K562 (cell line): ENCODE results near the gene ZNF490. TPM values are rescaled to one million over a fixed set of nuclear protein-coding genes. Genes with fewer than 3 reads are reported as not detected.

ENCODE experiments used
- ATAC-seq: fragments of 200-7000 bp; cut with Tn5 transposase; 3 replicates; pipeline ENCODE4 v1.9.1; 2020; ENCODE audit warnings: moderate library complexity
- BruUV-seq: library from RNA; stranded (reverse); fragments of 400-500 nt; replicated peaks from 2 replicates; lab custom pipeline; 2021; lab: Mats Ljungman, UMichigan
- CTCF ChIA-PET: fragments of 300-600 bp; formaldehyde crosslinking; extraction: SDS; loops from one replicate; lab custom pipeline; 2021; ENCODE audit warnings: low intra/inter-chr PET ratio; lab: Yijun Ruan, JAX
- POLR2A ChIA-PET: fragments of 300-600, 350-650 bp; sonication (Branson Sonifier 250); formaldehyde crosslinking; extraction: SDS; loops from one replicate; lab custom pipeline; 2021; ENCODE audit warnings: antibody characterized with exemption, inconsistent platforms; lab: Yijun Ruan, JAX
- DNase-seq, 4 experiments: peaks; one replicate each; pipeline versions ENCODE4 v3.0.0 to v3.0.0-alpha.2; 2011 to 2018; ENCODE audit warnings: low spot score in 3 of 4, mixed read lengths in 3 of 4; ENCODE audit errors: extremely low read depth in 1 of 4
- FAIRE-seq: peaks from 2 replicates; lab custom pipeline; 2011; peaks lifted over from hg19 to GRCh38; lab: Jason Lieb, UNC
- H2AFZ ChIP-seq: 2 replicates; pipeline ENCODE4 v1.6.0; 2011; ENCODE audit warnings: low read depth, low read length, control low read depth, inconsistent platforms
- H3K27ac ChIP-seq: fragments of 200-600 bp; 3 replicates; pipeline ENCODE4 v1.8.0; 2011; ENCODE audit warnings: low read depth, mild to moderate bottlenecking, control low read depth, inconsistent platforms, low read length, moderate library complexity, mixed read lengths; ENCODE audit errors: extremely low read depth
- H3K27me3 ChIP-seq, 2 experiments: fragments of 300-600 bp in 1 of 2; 2 replicates in 1 of 2; 3 replicates in 1 of 2; pipeline versions ENCODE4 v1.6.0 to v1.8.0; 2011; ENCODE audit warnings: inconsistent platforms in 2 of 2, low read length in 2 of 2, mild to moderate bottlenecking in 1 of 2, mixed read lengths in 1 of 2, moderate library complexity in 1 of 2; ENCODE audit not compliant: control insufficient read depth in 2 of 2, insufficient read depth in 2 of 2
- H3K36me3 ChIP-seq: fragments of 300-600 bp; 3 replicates; pipeline ENCODE4 v1.8.0; 2011; ENCODE audit warnings: mild to moderate bottlenecking, low read length, inconsistent platforms; ENCODE audit not compliant: control insufficient read depth, insufficient read depth
- H3K4me1 ChIP-seq, 2 experiments: fragments of 200-600 bp in 1 of 2; replicated peaks in 1 of 2; 2 replicates in 1 of 2; 3 replicates in 1 of 2; pipeline versions ENCODE4 v1.5.1 to v1.8.0; 2011; ENCODE audit warnings: inconsistent platforms in 2 of 2, low read length in 2 of 2, mild to moderate bottlenecking in 1 of 2, mixed read lengths in 1 of 2, moderate library complexity in 1 of 2; ENCODE audit not compliant: control insufficient read depth in 2 of 2, insufficient read depth in 2 of 2
- H3K4me2 ChIP-seq: 2 replicates; pipeline ENCODE4 v1.6.1; 2011; ENCODE audit warnings: low read length, control low read depth, inconsistent platforms, mixed read lengths; ENCODE audit not compliant: insufficient read depth
- H3K4me3 ChIP-seq: fragments of 200-600 bp; sonication (generic), shearing (Covaris generic); 2 replicates; pipeline ENCODE4 v1.5.1; 2016; ENCODE audit warnings: control low read depth, inconsistent platforms
- H3K79me2 ChIP-seq: fragments of 200-600 bp; 3 replicates; pipeline ENCODE4 v1.8.0; 2011; ENCODE audit warnings: low read length, inconsistent platforms; ENCODE audit not compliant: control insufficient read depth, insufficient read depth
- H3K9ac ChIP-seq, 2 experiments: 2 replicates each; pipeline versions ENCODE4 v1.6.0 to v1.6.1; 2011; ENCODE audit warnings: low read depth in 2 of 2, low read length in 2 of 2, control low read depth in 1 of 2, inconsistent platforms in 1 of 2, mild to moderate bottlenecking in 1 of 2, mixed read lengths in 1 of 2; ENCODE audit not compliant: insufficient read depth in 1 of 2
- H3K9me1 ChIP-seq: one replicate; pipeline ENCODE4 v1.6.0; 2011; ENCODE audit warnings: inconsistent platforms, mild to moderate bottlenecking, low read length, moderate library complexity; ENCODE audit not compliant: control insufficient read depth, insufficient read depth
- H3K9me3 ChIP-seq: replicated peaks from 2 replicates; pipeline ENCODE4 v1.5.1; 2011; ENCODE audit warnings: low read depth, low read length, inconsistent platforms; ENCODE audit not compliant: control insufficient read depth, insufficient read depth
- H4K20me1 ChIP-seq: replicated peaks from 2 replicates; pipeline ENCODE4 v1.6.1; 2011; ENCODE audit warnings: low read length, inconsistent platforms, mixed read lengths; ENCODE audit not compliant: control insufficient read depth, insufficient read depth
- DACH1 ChIP-seq: fragments of 450-650 bp; IDR thresholded peaks from 2 replicates; pipeline ENCODE4 v1.6.1; 2018; ENCODE audit not compliant: partially characterized antibody
- FOXJ2 ChIP-seq: fragments of 200-800 bp; sonication (Bioruptor generic); IDR thresholded peaks from 2 replicates; pipeline ENCODE4 v1.6.1; 2016; ENCODE audit warnings: missing genetic modification characterization, missing compliant biosample characterization
- LARP7 ChIP-seq: fragments of 450-650 bp; IDR thresholded peaks from 2 replicates; pipeline ENCODE4 v1.6.1; 2016
- MAFK ChIP-seq: IDR thresholded peaks from 2 replicates; pipeline ENCODE4 v1.6.1; 2011; ENCODE audit warnings: low read length, improper control_type of control experiment
- MYNN ChIP-seq, 2 experiments: sonication (generic); formaldehyde crosslinking in 1 of 2; IDR thresholded peaks; 2 replicates each; pipeline versions ENCODE4 v1.5.0 to v1.6.1; 2016 to 2020; ENCODE audit warnings: antibody characterized with exemption in 1 of 2, missing genetic modification reagents in 1 of 2
- NCOA2 ChIP-seq, 2 experiments: fragments of 450-650 bp; IDR thresholded peaks; 2 replicates each; pipeline ENCODE4 v1.6.1; 2018; ENCODE audit warnings: mild to moderate bottlenecking in 2 of 2, moderate library complexity in 1 of 2; ENCODE audit not compliant: partially characterized antibody in 2 of 2
- SNIP1 ChIP-seq: fragments of 450-650 bp; IDR thresholded peaks from 2 replicates; pipeline ENCODE4 v1.7.1; 2017; ENCODE audit warnings: low read depth, mild to moderate bottlenecking
- ZNF586 ChIP-seq: fragments of 450-650 bp; formaldehyde crosslinking; conservative IDR thresholded peaks from 2 replicates; pipeline ENCODE4 v1.4.0; 2020; ENCODE audit warnings: mild to moderate bottlenecking, moderate library complexity
- WGBS: fragments of 100-300 bp; shearing (Covaris generic); methylation state at CpG from one replicate; pipeline ENCODE4 v1.1.6; 2016; ENCODE audit warnings: low coverage, mixed read lengths; ENCODE audit not compliant: insufficient coverage; ENCODE audit errors: missing lambda C conversion rate; 5-methylcytosine and 5-hydroxymethylcytosine counted together
- in situ Hi-C: fragments of 300-500 bp; cut with MboI; formaldehyde crosslinking; loops from 4 replicates; pipeline ENCODE4 v1.15.0; 2018; ENCODE audit warnings: inconsistent platforms, mixed read lengths
- intact Hi-C: fragments of 100-400 bp; cut with micrococcal nuclease; formaldehyde crosslinking; loops from 2 replicates; pipeline ENCODE4 v1.14.2; 2022
- polyA plus RNA-seq, 8 experiments: library from polyadenylated mRNA; depleted of rRNA in 4 of 8; stranded (reverse) in 5 of 8; unstranded in 3 of 8; fragments of >200 nt; fragmentation: Nextera tagmentation in 2 of 8; fragmentation: Illumina TruSeq in 1 of 8; extraction: Ambion mirVana in 2 of 8; extraction: Trizol in 1 of 8; gene quantifications; 2 replicates each; pipeline versions ENCODE4 v1.2.1 to v1.2.3, GENCODE V29; 2011 to 2014; ENCODE audit warnings: inconsistent platforms in 1 of 8, missing spikeins in 1 of 8
- total RNA-seq, 7 experiments: library from RNA; depleted of rRNA in 6 of 7; stranded (reverse); fragments of >200 nt in 6 of 7; fragmentation: Illumina TruSeq in 2 of 7; extraction: Trizol in 2 of 7; gene quantifications; 2 replicates each; pipeline versions ENCODE4 v1.2.1 to v1.2.3, GENCODE V29; 2011 to 2021; ENCODE audit warnings: low replicate concordance in 1 of 7
- TF ChIP-seq, protein P1 (sequence below): fragments of 450-650 bp; formaldehyde crosslinking; IDR thresholded peaks from 2 replicates; pipeline ENCODE4 v1.4.0; 2020; ENCODE audit warnings: mild to moderate bottlenecking, moderate library complexity
- TF ChIP-seq, protein P2 (sequence below): fragments of 250-450 bp; sonication (Bioruptor Pico); IDR thresholded peaks from 2 replicates; pipeline ENCODE4 v1.8.0; 2022; ENCODE audit warnings: inconsistent platforms, mild to moderate bottlenecking, moderate library complexity, borderline replicate concordance
- TF ChIP-seq, protein P3 (sequence below): fragments of 250-450 bp; sonication (Bioruptor Pico); IDR thresholded peaks from 2 replicates; pipeline ENCODE4 v1.6.1; 2021; ENCODE audit warnings: mild to moderate bottlenecking
- TF ChIP-seq, protein P4 (sequence below), 2 experiments: fragments of 450-650 bp in 1 of 2; IDR thresholded peaks; 2 replicates each; pipeline ENCODE4 v1.6.1; 2011 to 2017; ENCODE audit warnings: low read depth in 2 of 2, antibody characterized with exemption in 1 of 2, borderline replicate concordance in 1 of 2, low read length in 1 of 2, mild to moderate bottlenecking in 1 of 2, mixed read lengths in 1 of 2; ENCODE audit not compliant: control insufficient read depth in 1 of 2
- TF ChIP-seq, protein P5 (sequence below): fragments of 250-450 bp; sonication (Bioruptor Pico); IDR thresholded peaks from 2 replicates; pipeline ENCODE4 v1.4.0; 2020; ENCODE audit warnings: borderline replicate concordance

ZNF490 gene
- total and polyA plus RNA-seq, 9 of the 15 experiments (the other 6 are each of a cell fraction or from before 2014, with no cell fraction given) = 0.90 to 8.3 (median 4.4) TPM

DNA sequence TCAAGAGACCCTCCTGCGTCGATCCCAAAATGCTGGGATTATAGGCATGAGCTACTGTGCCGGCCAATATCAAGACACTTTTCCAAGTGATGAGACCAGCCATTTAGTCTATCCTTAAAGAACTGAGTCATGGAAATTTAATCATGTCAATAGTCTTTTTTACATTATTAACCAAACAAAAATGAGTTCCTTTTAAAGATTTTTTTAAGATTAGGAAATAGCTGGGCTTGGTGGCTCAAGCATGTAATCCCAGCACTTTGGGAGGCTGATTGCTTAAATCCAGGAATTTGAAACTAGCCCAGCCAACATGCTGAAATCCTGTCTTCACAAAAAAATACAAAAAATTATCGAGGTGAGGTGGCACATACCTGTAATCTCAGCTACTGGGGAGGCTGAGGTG lies 42.7 kb downstream of the ZNF490 start:
- Histone ChIP-seq H3K36me3 (no peaks in the 10 kb centered on the region), H3K4me1 (no peaks in the 10 kb centered on the region; a peak in 1 of 5 replicates), H3K4me2 (no peak overlapping the region), H2AFZ (no peak overlapping the region), H3K27me3 (no peaks in the 10 kb centered on the region), H4K20me1 (no peaks in the 10 kb centered on the region), H3K4me3 (no peak overlapping the region), H3K79me2 (no peaks in the 10 kb centered on the region), H3K9me3 (0 out of 2 replicates have a peak, but pooled peaks cover 1% of the 10 kb centered on the region), H3K27ac (no peak overlapping the region), H3K9me1 (no peaks in the 10 kb centered on the region), H3K9ac (no peak overlapping the region)
- BruUV-seq = no TSS peak
- CTCF ChIA-PET = interaction anchor here (0.6 kb wide), 1 partner anchor 1505 kb away, joined by 3 read pairs; the partner anchor contains the start of gene MISP3
- 55% methylated on average over 4 of the region's 4 CpGs for WGBS
- FAIRE-seq (no peak), DNase-seq (no peak), ATAC-seq (no peak)
- intact Hi-C loops (loop anchor here (10.0 kb wide), 1 partner anchor 227 kb away; the partner anchor contains the start of gene JUNB), in situ Hi-C loops (no loop called here)
- POLR2A ChIA-PET = interaction anchor here (0.7 kb wide), 1 partner anchor 1248 kb away, joined by 4 read pairs; no protein-coding TSS in a partner anchor
- TF ChIP-seq, protein P1, sequence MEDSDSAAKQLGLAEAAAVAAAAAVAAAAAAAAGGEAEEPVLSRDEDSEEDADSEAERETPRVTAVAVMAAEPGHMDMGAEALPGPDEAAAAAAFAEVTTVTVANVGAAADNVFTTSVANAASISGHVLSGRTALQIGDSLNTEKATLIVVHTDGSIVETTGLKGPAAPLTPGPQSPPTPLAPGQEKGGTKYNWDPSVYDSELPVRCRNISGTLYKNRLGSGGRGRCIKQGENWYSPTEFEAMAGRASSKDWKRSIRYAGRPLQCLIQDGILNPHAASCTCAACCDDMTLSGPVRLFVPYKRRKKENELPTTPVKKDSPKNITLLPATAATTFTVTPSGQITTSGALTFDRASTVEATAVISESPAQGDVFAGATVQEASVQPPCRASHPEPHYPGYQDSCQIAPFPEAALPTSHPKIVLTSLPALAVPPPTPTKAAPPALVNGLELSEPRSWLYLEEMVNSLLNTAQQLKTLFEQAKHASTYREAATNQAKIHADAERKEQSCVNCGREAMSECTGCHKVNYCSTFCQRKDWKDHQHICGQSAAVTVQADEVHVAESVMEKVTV = no peak
- TF ChIP-seq MAFK (no peak), SNIP1 (no peak), MYNN (IDR thresholded peaks at IDR 0.05) (no peak), MYNN (CRISPR knock-in tag; IDR thresholded peaks at IDR 0.05) (no peak), NCOA2 (IDR thresholded peaks at IDR 0.05; ENCODE audit: partially characterized antibody in 2 of 2) (no peak), DACH1 (no peak), LARP7 (no peak), ZNF586 (CRISPR knock-in tag) (no peak), FOXJ2 (no peak)
- TF ChIP-seq, protein P2, sequence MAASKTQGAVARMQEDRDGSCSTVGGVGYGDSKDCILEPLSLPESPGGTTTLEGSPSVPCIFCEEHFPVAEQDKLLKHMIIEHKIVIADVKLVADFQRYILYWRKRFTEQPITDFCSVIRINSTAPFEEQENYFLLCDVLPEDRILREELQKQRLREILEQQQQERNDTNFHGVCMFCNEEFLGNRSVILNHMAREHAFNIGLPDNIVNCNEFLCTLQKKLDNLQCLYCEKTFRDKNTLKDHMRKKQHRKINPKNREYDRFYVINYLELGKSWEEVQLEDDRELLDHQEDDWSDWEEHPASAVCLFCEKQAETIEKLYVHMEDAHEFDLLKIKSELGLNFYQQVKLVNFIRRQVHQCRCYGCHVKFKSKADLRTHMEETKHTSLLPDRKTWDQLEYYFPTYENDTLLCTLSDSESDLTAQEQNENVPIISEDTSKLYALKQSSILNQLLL = no peak
- TF ChIP-seq, protein P3, sequence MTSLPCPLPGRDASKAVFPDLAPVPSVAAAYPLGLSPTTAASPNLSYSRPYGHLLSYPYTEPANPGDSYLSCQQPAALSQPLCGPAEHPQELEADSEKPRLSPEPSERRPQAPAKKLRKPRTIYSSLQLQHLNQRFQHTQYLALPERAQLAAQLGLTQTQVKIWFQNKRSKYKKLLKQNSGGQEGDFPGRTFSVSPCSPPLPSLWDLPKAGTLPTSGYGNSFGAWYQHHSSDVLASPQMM (CRISPR knock-in tag) = no peak
- TF ChIP-seq, protein P4, sequence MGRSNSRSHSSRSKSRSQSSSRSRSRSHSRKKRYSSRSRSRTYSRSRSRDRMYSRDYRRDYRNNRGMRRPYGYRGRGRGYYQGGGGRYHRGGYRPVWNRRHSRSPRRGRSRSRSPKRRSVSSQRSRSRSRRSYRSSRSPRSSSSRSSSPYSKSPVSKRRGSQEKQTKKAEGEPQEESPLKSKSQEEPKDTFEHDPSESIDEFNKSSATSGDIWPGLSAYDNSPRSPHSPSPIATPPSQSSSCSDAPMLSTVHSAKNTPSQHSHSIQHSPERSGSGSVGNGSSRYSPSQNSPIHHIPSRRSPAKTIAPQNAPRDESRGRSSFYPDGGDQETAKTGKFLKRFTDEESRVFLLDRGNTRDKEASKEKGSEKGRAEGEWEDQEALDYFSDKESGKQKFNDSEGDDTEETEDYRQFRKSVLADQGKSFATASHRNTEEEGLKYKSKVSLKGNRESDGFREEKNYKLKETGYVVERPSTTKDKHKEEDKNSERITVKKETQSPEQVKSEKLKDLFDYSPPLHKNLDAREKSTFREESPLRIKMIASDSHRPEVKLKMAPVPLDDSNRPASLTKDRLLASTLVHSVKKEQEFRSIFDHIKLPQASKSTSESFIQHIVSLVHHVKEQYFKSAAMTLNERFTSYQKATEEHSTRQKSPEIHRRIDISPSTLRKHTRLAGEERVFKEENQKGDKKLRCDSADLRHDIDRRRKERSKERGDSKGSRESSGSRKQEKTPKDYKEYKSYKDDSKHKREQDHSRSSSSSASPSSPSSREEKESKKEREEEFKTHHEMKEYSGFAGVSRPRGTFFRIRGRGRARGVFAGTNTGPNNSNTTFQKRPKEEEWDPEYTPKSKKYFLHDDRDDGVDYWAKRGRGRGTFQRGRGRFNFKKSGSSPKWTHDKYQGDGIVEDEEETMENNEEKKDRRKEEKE (IDR thresholded peaks at IDR 0.05; ENCODE audit: borderline replicate concordance in 1 of 2, control insufficient read depth in 1 of 2, low read depth in 2 of 2, low read length in 1 of 2) = no peak
- TF ChIP-seq, protein P5, sequence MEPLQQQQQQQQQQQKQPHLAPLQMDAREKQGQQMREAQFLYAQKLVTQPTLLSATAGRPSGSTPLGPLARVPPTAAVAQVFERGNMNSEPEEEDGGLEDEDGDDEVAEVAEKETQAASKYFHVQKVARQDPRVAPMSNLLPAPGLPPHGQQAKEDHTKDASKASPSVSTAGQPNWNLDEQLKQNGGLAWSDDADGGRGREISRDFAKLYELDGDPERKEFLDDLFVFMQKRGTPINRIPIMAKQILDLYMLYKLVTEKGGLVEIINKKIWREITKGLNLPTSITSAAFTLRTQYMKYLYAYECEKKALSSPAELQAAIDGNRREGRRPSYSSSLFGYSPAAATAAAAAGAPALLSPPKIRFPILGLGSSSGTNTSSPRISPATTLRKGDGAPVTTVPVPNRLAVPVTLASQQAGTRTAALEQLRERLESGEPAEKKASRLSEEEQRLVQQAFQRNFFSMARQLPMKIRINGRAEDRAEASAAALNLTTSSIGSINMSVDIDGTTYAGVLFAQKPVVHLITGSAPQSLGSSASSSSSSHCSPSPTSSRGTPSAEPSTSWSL = no peak
